Activated CD4-positive, alpha-beta T cell treated with anti-CD3 and anti-CD28 coated beads, Interleukin-2, Interleukin-6, amounts not matched to agents 100 ng/mL and 50 ng/mL, durations not matched to agents 16 hours and 8 hours (primary cell): Measurements from ENCODE around the gene ZNF429.
"Not testable (repeated sequence)": the region's sequence is repeated elsewhere in the genome, so short reads cannot be mapped to it uniquely, and the experiment has no call there.

Experiments used
- DNase-seq: peaks from one replicate; pipeline ENCODE4 v3.0.0-alpha.2; 2020

ZNF429 gene

DNA sequence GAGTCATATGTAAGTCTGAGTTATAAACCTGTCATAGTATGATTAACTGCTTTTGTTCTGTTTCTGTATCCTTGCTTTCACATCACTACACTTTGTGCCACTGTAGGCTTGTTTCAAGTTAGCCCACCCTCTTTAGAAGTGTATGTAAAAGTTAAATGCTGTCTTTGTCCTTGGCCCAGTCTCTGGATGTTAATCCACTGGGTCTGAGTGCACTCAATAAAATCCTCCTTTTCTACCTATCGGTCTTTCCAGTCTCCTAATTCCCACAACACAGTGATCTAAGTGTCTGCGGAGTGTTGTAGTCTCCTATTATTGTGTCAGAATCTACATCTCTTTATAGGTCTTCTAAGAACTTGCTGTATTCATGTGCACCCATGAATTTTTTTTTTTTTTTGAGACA is 14.1 kb downstream of the ZNF429 start:
- no peak for DNase-seq

DNA sequence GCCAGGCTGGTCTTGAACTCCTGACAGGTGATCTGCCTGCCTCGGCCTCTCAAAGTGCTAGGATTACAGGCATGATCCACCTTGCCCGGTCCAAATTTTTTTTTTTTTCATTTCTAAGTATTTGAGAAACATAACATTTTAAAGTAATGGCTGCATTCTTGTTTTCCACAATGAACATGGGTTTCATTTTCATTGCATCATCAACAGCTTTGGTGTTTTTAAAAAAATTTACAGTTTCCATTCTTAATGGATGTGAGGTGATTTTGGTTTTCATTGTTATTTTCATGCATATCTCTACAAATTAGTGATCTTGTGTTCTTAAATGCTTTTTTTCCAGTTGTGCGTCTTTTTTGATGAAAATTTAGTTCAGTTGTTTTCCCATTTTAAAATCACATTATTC is 27.5 kb downstream of the ZNF429 start:
- no peak for DNase-seq

GRCh38 chr19:21536741-21537290 is 31.4 kb downstream of the ZNF429 start:
- DNase-seq, result not testable (repeated sequence)

DNA sequence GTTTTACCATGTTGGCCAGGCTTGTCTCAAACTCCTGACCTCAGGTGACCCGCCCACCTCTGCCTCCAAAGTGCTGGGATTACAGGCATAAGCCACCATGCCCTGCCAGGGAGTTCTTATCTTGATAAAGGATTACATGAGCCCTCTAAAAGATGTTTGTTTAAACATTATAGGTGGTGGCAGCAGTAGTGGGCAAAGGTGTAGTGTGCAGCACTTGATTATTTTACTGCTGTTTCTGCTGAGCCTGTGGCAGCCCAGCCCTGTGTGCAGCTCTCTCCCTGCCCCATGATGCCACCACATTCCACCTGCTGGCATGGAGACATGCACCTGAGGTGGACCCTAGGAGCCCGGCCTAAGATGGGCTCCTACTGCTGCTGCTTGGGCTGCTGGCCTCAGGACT is 54.0 kb downstream of the ZNF429 start:
- no peak for DNase-seq

DNA sequence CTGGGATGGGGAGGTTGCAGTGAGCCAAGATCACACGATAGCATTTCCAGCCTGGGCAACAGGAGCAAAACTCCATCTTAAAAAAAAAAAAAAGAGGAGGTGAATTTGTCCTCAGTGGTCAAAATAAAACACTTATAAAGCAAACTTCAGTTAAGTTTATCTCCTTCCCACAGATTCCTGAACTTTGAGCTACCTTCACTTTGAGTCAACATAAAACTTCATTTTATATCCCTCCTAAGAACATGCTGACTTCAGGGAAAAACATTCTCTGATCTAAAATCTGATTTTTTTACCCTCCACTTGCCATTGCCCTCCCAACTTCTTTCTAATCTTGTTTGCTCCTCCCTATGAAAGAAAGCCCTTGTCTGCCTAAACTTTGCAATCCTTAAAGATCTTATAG is 59.0 kb downstream of the ZNF429 start:
- DNase-seq, result no peak

DNA sequence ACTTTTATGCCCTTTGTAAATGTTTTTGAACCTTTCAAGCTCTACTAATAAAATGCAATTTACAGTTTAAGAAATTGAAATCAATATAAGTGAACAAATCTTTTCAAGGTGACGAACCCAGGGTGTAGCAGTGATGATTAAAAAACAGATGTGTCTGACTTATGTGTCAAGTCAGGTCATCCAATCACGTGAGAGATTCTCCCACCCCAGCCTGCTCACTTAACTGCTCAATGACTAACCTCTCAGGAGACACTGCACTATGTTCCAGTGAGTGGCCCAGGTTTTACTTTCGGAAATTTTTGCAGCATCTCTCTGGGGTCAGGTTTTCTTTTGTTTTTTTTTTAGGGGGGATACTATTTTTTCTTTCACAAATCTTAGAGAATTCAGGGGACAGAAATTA is 60.7 kb downstream of the ZNF429 start:
- DNase-seq, result no peak

DNA sequence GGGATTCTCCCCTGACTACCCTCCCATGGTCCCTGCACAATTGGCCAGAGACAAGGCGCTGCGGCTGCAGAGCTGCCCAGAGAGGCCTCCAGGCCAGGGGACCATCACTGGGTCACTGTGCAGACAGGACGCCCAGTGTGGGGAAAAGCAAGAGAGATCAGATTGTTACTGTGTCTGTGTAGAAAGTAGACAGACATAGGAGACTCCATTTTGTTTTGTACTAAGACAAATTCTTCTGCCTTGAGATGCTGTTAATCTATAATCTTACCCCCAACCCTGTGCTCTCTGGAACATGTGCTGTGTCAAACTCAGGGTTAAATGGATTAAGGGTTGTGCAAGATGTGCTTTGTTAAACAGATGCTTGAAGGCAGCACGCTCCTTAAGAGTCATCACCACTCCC is 62.4 kb downstream of the ZNF429 start:
- not testable (repeated sequence) for DNase-seq

DNA sequence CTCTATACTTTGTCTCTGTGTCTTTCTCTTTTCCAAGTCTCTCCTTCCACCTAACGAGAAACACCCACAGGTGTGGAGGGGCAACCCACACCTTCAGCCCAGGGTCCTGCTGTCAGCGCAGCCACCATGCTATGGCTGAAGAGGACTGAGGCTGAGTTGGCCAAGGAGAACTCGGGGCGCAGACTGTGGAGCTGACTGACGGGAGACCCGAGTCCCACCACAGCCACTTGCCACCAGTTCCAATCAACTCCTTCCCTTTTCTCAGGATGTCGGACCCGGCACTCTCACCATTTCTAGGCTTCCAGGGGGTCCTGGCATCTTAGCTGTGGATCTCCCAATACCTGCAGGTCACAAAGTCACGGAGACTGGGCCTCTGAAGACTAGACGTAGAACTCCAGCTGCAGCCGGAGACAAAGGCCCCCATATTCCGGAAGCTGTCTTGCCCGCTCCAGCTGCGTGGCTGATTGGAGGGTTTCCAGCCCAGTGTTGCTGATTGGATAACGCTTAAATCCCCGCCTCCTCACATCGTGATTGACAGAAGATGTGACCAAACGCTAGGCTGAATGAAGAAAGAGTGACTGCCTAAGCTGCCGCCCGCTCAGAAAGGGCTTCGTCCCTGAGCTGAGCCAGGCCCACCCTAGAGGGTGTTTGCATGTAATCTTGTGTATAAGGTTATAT is 63.6 kb downstream of the ZNF429 start:
- peak; percentile 64 for DNase-seq

- DNase-seq, result no peak
Measured at GRCh38 chr19:21569494-21569865, 64.1 kb downstream of the ZNF429 start.

DNA sequence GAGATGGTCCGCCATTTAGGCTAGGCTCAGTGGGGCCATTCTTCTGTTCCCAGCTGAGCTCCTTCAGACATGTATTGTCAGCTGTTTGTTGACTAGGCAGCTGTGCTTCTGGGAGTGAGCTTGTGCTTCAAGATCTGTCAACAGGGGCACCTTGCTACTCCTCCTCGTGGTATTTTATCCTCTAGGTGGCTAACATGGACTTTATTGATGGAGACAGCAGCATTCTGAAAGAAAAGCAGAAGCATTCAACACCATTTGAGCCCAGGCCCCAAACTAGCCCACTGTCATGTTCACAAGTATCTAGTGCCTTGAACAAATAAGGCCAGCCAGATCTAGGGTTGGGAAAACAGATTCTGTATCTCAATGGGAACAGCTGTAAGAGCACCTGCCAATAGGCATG is 65.9 kb downstream of the ZNF429 start:
- DNase-seq, result no peak

DNA sequence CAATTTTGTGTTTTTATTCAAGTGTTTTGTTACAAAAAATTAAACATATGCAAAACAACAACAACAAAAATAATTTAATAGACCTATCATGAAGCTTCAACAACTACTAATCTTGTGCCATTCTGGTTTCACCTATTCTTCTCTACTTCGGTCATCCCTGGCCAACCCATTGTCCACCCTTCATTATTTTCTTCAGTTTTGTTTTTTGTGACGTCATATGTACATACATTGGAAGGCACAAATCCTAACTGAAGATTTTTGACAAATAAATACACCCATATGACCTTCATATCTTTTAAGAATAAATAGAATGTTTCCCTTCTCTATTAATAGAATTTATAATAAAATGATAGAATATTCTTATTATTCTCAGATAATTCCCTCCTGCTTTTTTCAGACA is 69.2 kb downstream of the ZNF429 start:
- DNase-seq, result no peak

DNA sequence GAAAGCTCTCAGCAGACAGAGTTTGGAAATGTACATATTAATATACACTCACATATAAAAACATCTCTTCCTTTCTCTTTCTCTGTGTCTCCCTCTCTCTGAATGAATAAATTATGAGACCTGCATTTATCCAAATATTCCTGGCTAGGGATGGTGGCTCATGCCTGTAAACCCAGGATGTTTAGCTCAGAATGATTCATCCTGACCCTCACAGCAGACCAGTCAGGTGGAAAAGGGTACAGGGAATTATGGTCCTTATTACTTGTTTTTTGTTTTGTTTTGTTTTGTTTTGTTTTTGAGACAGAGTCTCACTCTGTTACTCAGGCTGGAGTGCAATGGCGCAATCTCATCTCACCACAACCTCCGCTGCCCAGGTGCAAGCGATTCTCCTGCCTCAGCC is 71.1 kb downstream of the ZNF429 start:
- no peak for DNase-seq

GRCh38 chr19:21580101-21580500 is 74.7 kb downstream of the ZNF429 start:
- no peak for DNase-seq

DNA sequence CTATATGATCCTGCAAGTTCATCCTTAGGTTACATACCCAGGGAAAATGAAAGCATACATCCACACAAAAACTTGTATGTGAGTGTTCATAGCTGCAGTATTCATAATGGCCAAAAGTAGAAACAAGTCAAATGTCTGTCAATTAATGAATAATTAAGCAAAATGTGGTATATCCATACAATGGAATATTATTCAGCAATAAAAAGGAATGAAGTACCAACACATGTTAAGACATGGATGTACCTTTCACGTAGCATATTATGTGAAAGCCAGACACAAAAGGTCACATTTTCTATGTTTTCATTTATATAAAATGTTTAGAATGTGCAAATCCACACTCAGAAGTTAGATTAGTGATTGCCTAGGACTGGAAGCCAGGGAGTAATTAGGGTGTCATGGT is 75.4 kb downstream of the ZNF429 start:
- no peak for DNase-seq

DNA sequence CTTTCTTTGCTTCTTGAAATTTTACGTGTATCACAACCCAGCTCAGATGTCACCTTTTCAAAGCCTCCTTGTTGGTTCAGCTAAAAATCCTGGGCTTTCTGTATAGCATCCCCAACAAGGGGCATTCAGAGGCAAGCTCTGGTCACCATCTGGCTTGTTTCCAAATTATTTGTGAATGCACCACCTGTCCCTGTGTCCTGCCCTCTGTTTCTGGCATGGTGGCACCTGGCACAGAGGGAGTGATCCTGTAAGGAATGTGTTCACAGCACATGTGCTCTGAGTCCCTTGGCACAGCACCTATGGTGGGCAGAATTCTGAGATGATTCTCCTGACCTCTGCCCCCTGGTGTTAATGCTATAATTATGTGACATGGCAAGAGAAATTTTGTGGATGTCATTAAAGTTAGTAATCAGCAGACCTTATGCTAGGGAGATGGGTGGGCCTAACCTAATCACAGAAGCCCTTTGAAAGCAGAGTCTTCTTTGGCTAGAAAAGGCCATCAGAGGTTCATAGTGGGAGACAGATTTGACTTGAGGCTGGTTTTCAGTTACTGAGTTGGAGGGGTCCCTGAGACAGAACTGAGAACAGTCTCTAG is 76.3 kb downstream of the ZNF429 start:
- DNase-seq, result no peak

DNA sequence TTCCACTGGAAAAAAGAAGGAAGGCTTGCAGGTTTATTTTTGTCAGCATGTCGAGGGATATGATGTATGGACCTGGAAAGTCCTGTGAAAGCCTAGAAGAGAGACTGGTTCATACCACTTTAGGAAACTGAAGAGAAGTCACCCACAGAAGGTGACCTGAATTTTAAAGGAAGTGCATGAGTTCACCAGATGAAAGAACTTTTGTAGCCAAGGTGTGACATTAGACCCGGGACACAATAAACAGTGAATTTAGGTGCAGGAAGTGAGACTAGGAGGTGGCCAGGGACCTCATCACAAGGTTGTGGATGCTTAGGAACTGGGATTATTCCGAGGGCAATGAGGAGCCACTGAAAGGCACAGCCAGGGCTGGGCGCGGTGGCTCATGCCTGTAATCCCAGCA is 79.1 kb downstream of the ZNF429 start:
- DNase-seq, result no peak

DNA sequence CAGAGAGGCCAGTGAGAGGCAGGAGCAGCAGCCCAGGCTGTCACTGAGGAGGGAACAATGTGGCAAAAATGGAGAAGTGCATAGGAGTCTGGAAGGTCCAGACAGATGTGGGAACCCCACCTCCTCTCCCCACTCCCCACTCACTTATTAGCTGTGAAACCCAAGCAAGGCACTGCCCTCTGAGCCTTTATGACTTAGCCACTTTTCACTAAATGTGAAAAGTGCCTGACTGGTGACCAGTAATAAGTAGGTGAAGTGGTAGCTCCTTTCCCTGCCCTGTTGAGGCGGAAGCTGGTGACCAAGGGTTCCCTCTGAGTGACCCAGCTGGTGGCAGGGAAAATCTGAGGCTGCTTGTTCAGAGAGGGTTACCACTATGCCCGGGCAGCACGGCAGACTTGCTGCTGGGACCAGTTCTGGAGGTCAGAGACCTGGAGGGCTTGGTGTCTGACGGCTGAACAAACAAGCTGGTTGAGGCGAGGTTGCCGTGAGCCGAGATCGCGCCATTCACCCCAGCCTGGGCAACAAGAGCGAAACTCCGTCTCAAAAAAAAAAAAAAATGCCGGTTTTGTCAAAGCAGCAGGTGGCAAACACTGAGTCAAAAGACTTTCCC is 80.0 kb downstream of the ZNF429 start:
- no peak for DNase-seq

DNA sequence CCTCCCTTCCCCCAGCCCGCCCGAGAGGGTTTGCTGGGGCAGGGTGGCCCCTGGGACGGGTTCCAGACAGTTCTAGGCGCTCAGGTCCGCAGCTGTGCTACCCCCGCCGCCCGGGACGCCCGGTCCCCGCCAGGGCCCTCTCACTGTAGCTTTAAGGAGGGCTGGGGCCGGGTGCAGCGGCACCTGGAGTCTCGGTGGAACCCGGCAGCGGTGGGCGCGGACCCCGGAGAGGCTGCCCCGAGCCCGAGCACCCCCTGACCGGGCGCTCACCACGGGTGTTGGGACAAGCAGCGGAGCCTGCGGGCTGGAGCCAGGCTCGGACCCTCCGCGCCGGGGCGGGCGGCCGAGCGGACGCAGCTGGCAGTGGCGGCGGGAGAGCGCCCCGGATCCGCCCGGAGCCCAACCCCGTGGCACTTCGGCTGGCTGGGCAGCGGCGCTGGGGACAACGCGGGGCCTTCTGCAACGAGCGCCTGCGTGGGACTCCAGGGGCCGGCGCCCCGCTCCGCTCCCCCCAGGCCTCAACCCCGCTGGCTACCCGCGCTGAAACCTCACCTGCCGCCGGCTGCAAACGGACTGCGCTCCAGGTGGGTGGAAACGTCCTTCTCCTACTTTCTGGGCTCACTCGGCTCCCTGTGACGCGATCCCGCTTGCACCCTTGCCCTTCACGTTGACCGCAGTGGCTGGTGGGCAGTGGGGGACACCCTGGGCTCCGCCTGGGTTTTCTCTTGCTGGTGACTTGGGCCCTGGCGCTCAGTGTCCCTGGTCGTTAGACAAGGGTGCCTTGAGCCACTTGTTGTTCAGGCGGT is 81.1 kb downstream of the ZNF429 start:
- DNase-seq, result no peak

- DNase-seq, result no peak
Measured at GRCh38 chr19:21587117-21587461, 81.7 kb downstream of the ZNF429 start.

DNA sequence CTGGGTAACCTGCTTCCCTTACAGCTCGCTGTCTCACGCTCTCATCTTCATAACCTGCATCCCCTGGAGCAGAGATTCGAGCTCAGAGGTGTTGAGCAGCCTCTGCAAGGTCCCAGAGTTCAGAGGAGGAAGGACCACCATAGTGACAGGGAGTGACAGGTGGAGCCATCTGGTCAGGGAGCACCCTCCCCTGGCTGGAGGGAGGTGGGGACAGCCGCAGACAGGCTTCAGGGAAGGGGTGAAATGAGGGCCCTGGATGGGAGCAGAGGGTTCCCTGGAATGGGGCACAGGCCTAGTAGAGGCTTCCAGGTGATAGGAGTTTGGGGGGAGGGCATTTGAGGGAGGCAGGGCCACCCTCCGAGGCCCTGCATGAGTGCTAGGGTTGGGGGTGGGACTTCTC is 82.1 kb downstream of the ZNF429 start:
- DNase-seq, result no peak

DNA sequence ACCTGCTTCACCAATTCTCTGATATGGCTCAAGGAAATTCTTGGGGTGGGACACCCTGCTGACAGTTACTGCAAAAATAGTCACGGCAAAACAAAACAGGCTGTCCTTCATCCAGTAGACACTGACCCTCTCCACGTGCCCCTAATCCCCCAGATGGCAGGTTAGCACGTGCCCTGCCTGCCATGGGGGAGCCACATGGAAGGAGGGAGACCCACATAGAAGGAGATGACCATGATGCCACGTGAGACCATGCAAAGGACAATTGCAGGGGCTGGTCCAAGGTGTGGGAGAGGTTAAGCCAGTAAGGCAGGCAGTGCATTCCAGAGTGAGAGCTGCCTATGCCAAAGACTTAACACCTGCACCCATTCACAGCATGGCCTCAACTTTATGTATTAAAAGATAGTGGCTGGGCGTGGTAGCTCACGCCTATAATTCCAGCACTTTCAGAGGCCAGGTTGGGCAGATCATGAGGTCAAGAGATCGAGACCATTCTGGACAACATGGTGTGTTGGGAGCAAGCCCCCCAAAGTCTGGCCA is 82.7 kb downstream of the ZNF429 start:
- DNase-seq, result no peak

DNA sequence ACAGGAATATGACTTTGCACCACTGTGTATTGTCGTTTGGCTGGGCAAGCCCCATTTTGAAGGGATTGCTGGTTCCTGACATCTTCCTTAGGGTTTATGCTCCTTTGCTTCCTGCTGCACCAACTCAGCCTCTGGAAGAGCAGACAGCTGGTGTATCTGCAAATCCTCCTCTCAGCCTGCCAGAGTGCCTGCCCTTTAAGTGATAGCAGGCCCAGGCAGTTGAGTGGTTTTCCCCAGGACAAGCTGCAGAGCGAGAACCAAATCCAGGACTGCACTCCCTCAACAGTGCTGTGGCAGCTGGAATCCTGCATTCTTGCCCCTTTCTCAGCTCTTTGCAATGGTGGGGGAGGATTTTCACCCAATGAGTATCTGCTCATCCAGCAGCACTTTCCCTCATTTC is 85.5 kb downstream of the ZNF429 start:
- DNase-seq, result no peak

GRCh38 chr19:21593008-21593481 is 87.6 kb downstream of the ZNF429 start:
- DNase-seq, result no peak
